Upper lobe of left lung (tissue), 4 donors: ENCODE data around the gene UBA1.

Experiments used
- CTCF ChIP-seq, 6 experiments: fragments of 450-650 bp in 4 of 6; fragments of 200-600 bp in 2 of 6; sonication (generic) in 2 of 6; IDR thresholded peaks; one replicate each; pipeline ENCODE4 v1.5.1; 2016 to 2019; ENCODE audit warnings: antibody characterized with exemption in 6 of 6
- POLR2A ChIP-seq, 4 donors: fragments of 450-650 bp; IDR thresholded peaks; one replicate each; pipeline ENCODE4 v1.5.1; 2016 to 2017; ENCODE audit warnings: antibody characterized with exemption in 4 of 4, mild to moderate bottlenecking in 2 of 4
- POLR2AphosphoS5 ChIP-seq, 2 donors: sonication (generic); formaldehyde crosslinking; IDR thresholded peaks; one replicate each; pipeline ENCODE4 v1.5.1; 2017; ENCODE audit warnings: antibody characterized with exemption in 2 of 2

- TF ChIP-seq CTCF (IDR thresholded peaks at IDR 0.05) (no peak), POLR2AphosphoS5 (IDR thresholded peaks at IDR 0.05) (no peak), POLR2A (IDR thresholded peaks at IDR 0.05) (no peak)
Observed at GRCh38 chrX:47170861-47171692, 22.6 kb upstream of the UBA1 start.
